ENCODE data around the gene ADGRG3.

The ADGRG3 gene

DNA sequence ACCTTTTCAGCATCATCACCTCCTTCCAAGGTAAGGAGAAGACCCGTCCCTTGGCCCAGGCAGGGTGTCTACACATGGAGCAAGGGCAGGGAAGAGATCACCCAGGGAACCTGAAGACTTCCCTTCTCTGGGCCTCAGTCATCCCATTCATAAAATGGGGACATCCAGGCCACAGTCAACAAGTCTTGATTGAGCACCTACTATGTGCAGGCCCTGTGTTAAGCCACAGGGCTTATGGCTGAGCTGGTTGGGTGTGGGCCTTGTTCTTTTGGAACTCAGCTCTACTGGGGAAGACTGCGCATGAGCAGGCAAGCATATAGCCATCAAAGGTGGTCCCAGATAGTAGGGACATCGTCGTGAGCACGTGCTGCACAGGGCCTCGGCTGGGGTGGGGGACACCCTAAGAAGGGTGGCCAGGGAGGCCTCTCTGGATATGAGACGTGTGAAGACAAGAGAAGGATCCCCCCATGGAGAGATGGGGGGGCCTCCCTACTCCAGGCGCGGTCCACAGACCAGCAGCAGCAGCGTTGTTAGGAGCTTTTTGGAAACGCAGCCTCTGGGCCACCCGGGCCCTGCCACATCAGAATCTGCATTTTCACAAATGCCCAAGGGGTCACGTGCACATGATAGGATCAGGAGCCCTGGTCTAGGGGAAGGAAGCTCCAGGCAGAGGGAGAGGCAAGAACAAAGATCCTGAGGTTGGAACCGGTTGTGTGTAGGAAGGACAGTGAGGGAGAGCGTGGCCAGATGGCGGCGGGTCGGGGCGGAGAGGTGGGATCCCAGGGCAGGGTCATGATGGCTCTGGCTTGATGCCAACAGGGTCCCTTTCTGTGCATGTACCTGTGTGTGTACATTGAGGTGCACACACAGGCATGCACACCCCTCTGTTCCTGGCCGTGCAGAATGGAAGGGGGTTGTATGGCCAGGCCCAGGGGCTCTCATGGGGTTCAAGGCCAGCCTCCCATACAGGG lies 5.9 kb upstream of the ADGRG3 start:
- ATAC-seq (ENCODE audit: insufficient read depth, low read depth) (no peak), DNase-seq (no peak)
- TF ChIP-seq, protein P1, sequence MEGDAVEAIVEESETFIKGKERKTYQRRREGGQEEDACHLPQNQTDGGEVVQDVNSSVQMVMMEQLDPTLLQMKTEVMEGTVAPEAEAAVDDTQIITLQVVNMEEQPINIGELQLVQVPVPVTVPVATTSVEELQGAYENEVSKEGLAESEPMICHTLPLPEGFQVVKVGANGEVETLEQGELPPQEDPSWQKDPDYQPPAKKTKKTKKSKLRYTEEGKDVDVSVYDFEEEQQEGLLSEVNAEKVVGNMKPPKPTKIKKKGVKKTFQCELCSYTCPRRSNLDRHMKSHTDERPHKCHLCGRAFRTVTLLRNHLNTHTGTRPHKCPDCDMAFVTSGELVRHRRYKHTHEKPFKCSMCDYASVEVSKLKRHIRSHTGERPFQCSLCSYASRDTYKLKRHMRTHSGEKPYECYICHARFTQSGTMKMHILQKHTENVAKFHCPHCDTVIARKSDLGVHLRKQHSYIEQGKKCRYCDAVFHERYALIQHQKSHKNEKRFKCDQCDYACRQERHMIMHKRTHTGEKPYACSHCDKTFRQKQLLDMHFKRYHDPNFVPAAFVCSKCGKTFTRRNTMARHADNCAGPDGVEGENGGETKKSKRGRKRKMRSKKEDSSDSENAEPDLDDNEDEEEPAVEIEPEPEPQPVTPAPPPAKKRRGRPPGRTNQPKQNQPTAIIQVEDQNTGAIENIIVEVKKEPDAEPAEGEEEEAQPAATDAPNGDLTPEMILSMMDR (IDR thresholded peaks at IDR 0.05; ENCODE audit: borderline replicate concordance, extremely low read depth, low read length, poor library complexity, severe bottlenecking): no peak
- no peak for TF ChIP-seq EZH2 (IDR thresholded peaks at IDR 0.05; ENCODE audit: borderline replicate concordance, low read depth, low read length, severe bottlenecking)
- no peak overlapping the region for H2AFZ ChIP-seq (ENCODE audit: low read depth, low read length)
- no peaks in the 10 kb centered on the region for H3K79me2 ChIP-seq (ENCODE audit: insufficient read depth, low read length)
- no peaks in the 10 kb centered on the region for H3K36me3 ChIP-seq (ENCODE audit: insufficient read depth, low read length)
- no peaks in the 10 kb centered on the region for H3K27me3 ChIP-seq (ENCODE audit: insufficient read depth, low read length, poor library complexity)
- H3K27ac ChIP-seq (ENCODE audit: low read length): no peak overlapping the region
- H4K20me1 ChIP-seq (ENCODE audit: insufficient read depth, low read length): no peaks in the 10 kb centered on the region
- H3K4me2 ChIP-seq (ENCODE audit: insufficient read depth, low read length): no peak overlapping the region
- no peak overlapping the region for H3K9ac ChIP-seq (ENCODE audit: low read depth, low read length)
- H3K4me3 ChIP-seq (ENCODE audit: low read depth in 1 of 2, low read length in 2 of 2): no peak overlapping the region
- H3K4me1 ChIP-seq (ENCODE audit: insufficient read depth, low read length): no peaks in the 10 kb centered on the region
- no peaks in the 10 kb centered on the region for H3K9me3 ChIP-seq (ENCODE audit: insufficient read depth, low read length, severe bottlenecking)

DNA sequence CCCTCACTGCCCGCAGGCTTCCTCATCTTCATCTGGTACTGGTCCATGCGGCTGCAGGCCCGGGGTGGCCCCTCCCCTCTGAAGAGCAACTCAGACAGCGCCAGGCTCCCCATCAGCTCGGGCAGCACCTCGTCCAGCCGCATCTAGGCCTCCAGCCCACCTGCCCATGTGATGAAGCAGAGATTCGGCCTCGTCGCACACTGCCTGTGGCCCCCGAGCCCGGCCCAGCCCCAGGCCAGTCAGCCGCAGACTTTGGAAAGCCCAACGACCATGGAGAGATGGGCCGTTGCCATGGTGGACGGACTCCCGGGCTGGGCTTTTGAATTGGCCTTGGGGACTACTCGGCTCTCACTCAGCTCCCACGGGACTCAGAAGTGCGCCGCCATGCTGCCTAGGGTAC lies 4.7 kb upstream of the ADGRG3 start:
- H2AFZ ChIP-seq (ENCODE audit: low read depth, low read length): no peak overlapping the region
- DNase-seq (no peak), ATAC-seq (ENCODE audit: insufficient read depth, low read depth) (no peak)
- no peak overlapping the region for H3K4me2 ChIP-seq (ENCODE audit: insufficient read depth, low read length)
- H3K79me2 ChIP-seq (ENCODE audit: insufficient read depth, low read length): no peaks in the 10 kb centered on the region
- no peaks in the 10 kb centered on the region for H3K4me1 ChIP-seq (ENCODE audit: insufficient read depth, low read length)
- no peaks in the 10 kb centered on the region for H4K20me1 ChIP-seq (ENCODE audit: insufficient read depth, low read length)
- no peak overlapping the region for H3K27ac ChIP-seq (ENCODE audit: low read length)
- H3K36me3 ChIP-seq (ENCODE audit: insufficient read depth, low read length): no peaks in the 10 kb centered on the region
- no peak overlapping the region for H3K9ac ChIP-seq (ENCODE audit: low read depth, low read length)
- no peaks in the 10 kb centered on the region for H3K27me3 ChIP-seq (ENCODE audit: insufficient read depth, low read length, poor library complexity)
- TF ChIP-seq EZH2 (IDR thresholded peaks at IDR 0.05; ENCODE audit: borderline replicate concordance, low read depth, low read length, severe bottlenecking): no peak
- TF ChIP-seq, protein P1 (IDR thresholded peaks at IDR 0.05; ENCODE audit: borderline replicate concordance, extremely low read depth, low read length, poor library complexity, severe bottlenecking): no peak
- no peak overlapping the region for H3K4me3 ChIP-seq (ENCODE audit: low read depth in 1 of 2, low read length in 2 of 2)
- H3K9me3 ChIP-seq (ENCODE audit: insufficient read depth, low read length, severe bottlenecking): no peaks in the 10 kb centered on the region

DNA sequence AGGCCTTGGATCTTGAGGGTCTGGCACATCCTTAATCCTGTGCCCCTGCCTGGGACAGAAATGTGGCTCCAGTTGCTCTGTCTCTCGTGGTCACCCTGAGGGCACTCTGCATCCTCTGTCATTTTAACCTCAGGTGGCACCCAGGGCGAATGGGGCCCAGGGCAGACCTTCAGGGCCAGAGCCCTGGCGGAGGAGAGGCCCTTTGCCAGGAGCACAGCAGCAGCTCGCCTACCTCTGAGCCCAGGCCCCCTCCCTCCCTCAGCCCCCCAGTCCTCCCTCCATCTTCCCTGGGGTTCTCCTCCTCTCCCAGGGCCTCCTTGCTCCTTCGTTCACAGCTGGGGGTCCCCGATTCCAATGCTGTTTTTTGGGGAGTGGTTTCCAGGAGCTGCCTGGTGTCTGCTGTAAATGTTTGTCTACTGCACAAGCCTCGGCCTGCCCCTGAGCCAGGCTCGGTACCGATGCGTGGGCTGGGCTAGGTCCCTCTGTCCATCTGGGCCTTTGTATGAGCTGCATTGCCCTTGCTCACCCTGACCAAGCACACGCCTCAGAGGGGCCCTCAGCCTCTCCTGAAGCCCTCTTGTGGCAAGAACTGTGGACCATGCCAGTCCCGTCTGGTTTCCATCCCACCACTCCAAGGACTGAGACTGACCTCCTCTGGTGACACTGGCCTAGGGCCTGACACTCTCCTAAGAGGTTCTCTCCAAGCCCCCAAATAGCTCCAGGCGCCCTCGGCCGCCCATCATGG lies 4.0 kb upstream of the ADGRG3 start:
- Histone ChIP-seq H3K36me3 (ENCODE audit: insufficient read depth, low read length) (no peaks in the 10 kb centered on the region), H3K9ac (ENCODE audit: low read depth, low read length) (no peak overlapping the region), H3K27me3 (ENCODE audit: insufficient read depth, low read length, poor library complexity) (no peaks in the 10 kb centered on the region), H3K27ac (ENCODE audit: low read length) (no peak overlapping the region), H4K20me1 (ENCODE audit: insufficient read depth, low read length) (no peaks in the 10 kb centered on the region), H3K79me2 (ENCODE audit: insufficient read depth, low read length) (no peaks in the 10 kb centered on the region), H3K4me2 (ENCODE audit: insufficient read depth, low read length) (no peak overlapping the region), H3K9me3 (ENCODE audit: insufficient read depth, low read length, severe bottlenecking) (no peaks in the 10 kb centered on the region), H3K4me1 (ENCODE audit: insufficient read depth, low read length) (no peaks in the 10 kb centered on the region), H2AFZ (ENCODE audit: low read depth, low read length) (no peak overlapping the region), H3K4me3 (ENCODE audit: low read depth in 1 of 2, low read length in 2 of 2) (no peak overlapping the region)
- DNase-seq (no peak), ATAC-seq (ENCODE audit: insufficient read depth, low read depth) (no peak)
- TF ChIP-seq, protein P1 (IDR thresholded peaks at IDR 0.05; ENCODE audit: borderline replicate concordance, extremely low read depth, low read length, poor library complexity, severe bottlenecking): no peak
- no peak for TF ChIP-seq EZH2 (IDR thresholded peaks at IDR 0.05; ENCODE audit: borderline replicate concordance, low read depth, low read length, severe bottlenecking)
